Heart left ventricle (tissue), 13 donors: Measurements from ENCODE around the gene MRNIP.

ENCODE experiments used
- CTCF ChIP-seq, 12 donors: fragments of 200-600 bp; sonication (generic) in 4 of 12; IDR thresholded peaks; one replicate each; pipeline versions ENCODE4 v1.5.0 to v1.8.0; 2018 to 2022; ENCODE audit warnings: antibody characterized with exemption in 12 of 12, mild to moderate bottlenecking in 5 of 12
- POLR2A ChIP-seq, 2 donors: fragments of 450-650 bp; IDR thresholded peaks; one replicate each; pipeline ENCODE4 v1.6.1; 2017; ENCODE audit warnings: antibody characterized with exemption in 2 of 2, mild to moderate bottlenecking in 2 of 2, moderate library complexity in 2 of 2
- donor health status: ischemic (EF 13 %, LVEDD 7.1; RV severe dilation, severe dysfunction).
- donor health status: DM: no; HTN: yes; CAD: no.
- donor health status: DM: no; HTN: no; CAD: no.
- donor health status: ischemic (EF 25% LVEDD 6.9; RV normal size, moderate dysfunction).
- donor health status: ischemic (EF 25% LVEDD 5.7; RV mildly dilated, moderate dysfunction).
- donor health status: ischemic (EF 35%, LVEDD 5.7; RV mildly dilated, moderate dysfunction).
- donor health status: nonischemic (EF 11% LVEDD 7.7; RV severe dilation, severe dysfunction).
- donor health status: DM: yes; HTN: yes; CAD: no.
- donor health status: PGD.
- donor health status: ischemic (EF 29% LVEDD 5.4; RV normal size, mild dysfunction).
- donor health status: nonischemic (EF 23%, LVEDD 6.1; RV moderate dilation, normal function).

GRCh38 chr5:179814090-179814489 is 44.5 kb downstream of the MRNIP start:
- TF ChIP-seq CTCF (IDR thresholded peaks at IDR 0.05) (no peak), POLR2A (IDR thresholded peaks at IDR 0.05) (no peak)
